NCI-H2171 (cell line): ENCODE results near the gene NTMT2.
"Not testable (repeated sequence)": the region's sequence is repeated elsewhere in the genome, so short reads cannot be mapped to it uniquely, and the experiment has no call there.

Source experiments
- DNase-seq: peaks from one replicate; lab custom pipeline; 2025; lab: John Stamatoyannopoulos, UW

NTMT2 gene

GRCh38 chr1:170145770-170146676 is at the start of gene NTMT2:
NTMT2 (plus strand) TSS chr1:170145959; CDS start chr1:170146108, 149 bp downstream.
- no peak for DNase-seq

- DNase-seq, result no peak
These were observed 49.6 kb upstream of the NTMT2 start for GRCh38 chr1:170095976-170096748.

- DNase-seq, result no peak
These were observed 48.9 kb upstream of the NTMT2 start for GRCh38 chr1:170096806-170097340.

- no peak for DNase-seq
These were observed 48.3 kb upstream of the NTMT2 start for GRCh38 chr1:170097449-170097948.

- DNase-seq, result not testable (repeated sequence)
These were observed 32.6 kb upstream of the NTMT2 start for GRCh38 chr1:170113140-170113539.

GRCh38 chr1:170114906-170115305 is 30.9 kb upstream of the NTMT2 start:
- DNase-seq, result no peak

GRCh38 chr1:170122366-170122765 is 23.4 kb upstream of the NTMT2 start:
- DNase-seq, result no peak

- DNase-seq, result no peak
These were observed 20.5 kb upstream of the NTMT2 start for GRCh38 chr1:170125269-170125668.

GRCh38 chr1:170126696-170127095 is 19.1 kb upstream of the NTMT2 start:
- DNase-seq, result no peak

- DNase-seq, result no peak
These were observed 14.3 kb upstream of the NTMT2 start for GRCh38 chr1:170131450-170131849.

GRCh38 chr1:170131984-170132383 is 13.8 kb upstream of the NTMT2 start:
- DNase-seq, result no peak

GRCh38 chr1:170133766-170134495 is 11.8 kb upstream of the NTMT2 start:
- no peak for DNase-seq

GRCh38 chr1:170134521-170134920 is 11.2 kb upstream of the NTMT2 start:
- DNase-seq, result no peak

- DNase-seq, result no peak
These were observed 5.4 kb upstream of the NTMT2 start for GRCh38 chr1:170140371-170140770.

- DNase-seq, result no peak
These were observed 698 bp upstream of the NTMT2 start for GRCh38 chr1:170145061-170145460.

GRCh38 chr1:170146720-170147263 is 1.0 kb downstream of the NTMT2 start:
- no peak for DNase-seq

- DNase-seq, result no peak
These were observed 3.5 kb downstream of the NTMT2 start for GRCh38 chr1:170149241-170149640.

GRCh38 chr1:170150016-170150415 is 4.3 kb downstream of the NTMT2 start:
- no peak for DNase-seq

- DNase-seq, result no peak
These were observed 5.2 kb downstream of the NTMT2 start for GRCh38 chr1:170150921-170151320.

- no peak for DNase-seq
These were observed 7.7 kb downstream of the NTMT2 start for GRCh38 chr1:170153417-170153816.

- DNase-seq, result no peak
These were observed 9.3 kb downstream of the NTMT2 start for GRCh38 chr1:170155055-170155454.

- no peak for DNase-seq
These were observed 10.8 kb downstream of the NTMT2 start for GRCh38 chr1:170156594-170156993.
